Thyroid gland (tissue), 4 donors: Measurements from ENCODE around the gene ITGB7.

ENCODE experiments used
- POLR2A ChIP-seq, 2 donors: fragments of 450-650 bp; IDR thresholded peaks; one replicate each; pipeline ENCODE4 v1.6.1; 2017; ENCODE audit warnings: antibody characterized with exemption in 2 of 2, mild to moderate bottlenecking in 2 of 2, moderate library complexity in 1 of 2
- TF ChIP-seq, protein P1 (sequence below), 6 experiments: fragments of 200-600 bp in 3 of 6; fragments of 450-650 bp in 3 of 6; sonication (generic) in 3 of 6; IDR thresholded peaks; one replicate each; pipeline ENCODE4 v1.5.1; 2016 to 2019; ENCODE audit warnings: antibody characterized with exemption in 6 of 6, mild to moderate bottlenecking in 2 of 6, inconsistent platforms in 1 of 6, moderate library complexity in 1 of 6

DNA sequence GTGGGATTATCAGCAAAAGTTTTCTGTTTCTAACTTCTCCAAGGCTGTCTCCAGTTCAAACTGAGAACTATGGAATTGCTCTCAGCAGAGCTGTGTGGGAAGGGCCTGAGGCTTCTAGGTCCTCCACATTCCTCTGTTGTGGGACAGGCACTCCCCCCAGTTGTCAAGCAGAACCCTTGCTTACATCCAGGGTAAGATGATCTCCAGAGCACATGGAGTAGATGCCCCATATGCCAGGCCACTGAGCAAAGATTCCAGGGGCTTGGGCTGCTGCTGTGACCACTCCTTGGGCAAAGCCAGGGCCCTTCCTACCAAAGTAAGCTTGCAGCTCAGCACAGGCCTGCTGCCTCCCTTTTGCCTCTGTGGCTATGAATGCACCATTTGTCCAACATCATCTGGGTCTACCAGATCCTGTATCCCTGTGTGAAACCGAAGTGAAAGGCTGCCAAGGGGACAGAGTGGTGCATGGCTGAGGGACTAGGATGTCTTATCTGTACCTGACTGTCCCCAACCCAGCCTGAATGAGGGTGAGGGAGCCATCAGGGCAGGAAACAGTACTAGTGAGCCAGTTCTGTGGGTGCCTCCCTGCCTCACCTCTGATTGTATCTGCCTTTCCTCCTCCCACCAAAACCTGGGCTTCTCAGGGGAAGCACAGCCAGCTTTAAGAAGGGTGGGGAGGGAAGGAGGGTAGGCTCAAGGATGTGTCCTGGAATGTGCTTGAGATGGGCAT lies 47.9 kb upstream of the ITGB7 start:
- TF ChIP-seq, protein P1, sequence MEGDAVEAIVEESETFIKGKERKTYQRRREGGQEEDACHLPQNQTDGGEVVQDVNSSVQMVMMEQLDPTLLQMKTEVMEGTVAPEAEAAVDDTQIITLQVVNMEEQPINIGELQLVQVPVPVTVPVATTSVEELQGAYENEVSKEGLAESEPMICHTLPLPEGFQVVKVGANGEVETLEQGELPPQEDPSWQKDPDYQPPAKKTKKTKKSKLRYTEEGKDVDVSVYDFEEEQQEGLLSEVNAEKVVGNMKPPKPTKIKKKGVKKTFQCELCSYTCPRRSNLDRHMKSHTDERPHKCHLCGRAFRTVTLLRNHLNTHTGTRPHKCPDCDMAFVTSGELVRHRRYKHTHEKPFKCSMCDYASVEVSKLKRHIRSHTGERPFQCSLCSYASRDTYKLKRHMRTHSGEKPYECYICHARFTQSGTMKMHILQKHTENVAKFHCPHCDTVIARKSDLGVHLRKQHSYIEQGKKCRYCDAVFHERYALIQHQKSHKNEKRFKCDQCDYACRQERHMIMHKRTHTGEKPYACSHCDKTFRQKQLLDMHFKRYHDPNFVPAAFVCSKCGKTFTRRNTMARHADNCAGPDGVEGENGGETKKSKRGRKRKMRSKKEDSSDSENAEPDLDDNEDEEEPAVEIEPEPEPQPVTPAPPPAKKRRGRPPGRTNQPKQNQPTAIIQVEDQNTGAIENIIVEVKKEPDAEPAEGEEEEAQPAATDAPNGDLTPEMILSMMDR (IDR thresholded peaks at IDR 0.05) = no peak
- TF ChIP-seq POLR2A (IDR thresholded peaks at IDR 0.05) = no peak
